ENCODE data around the gene ADGRB3.

GRCh38 chr6:69059413-69059812 is 424.3 kb downstream of the ADGRB3 start:
- TF ChIP-seq CTCF (IDR thresholded peaks at IDR 0.05; ENCODE audit: extremely low read depth in 1 of 2, insufficient read depth in 1 of 2, low read depth in 1 of 2, low read length in 2 of 2) (no peak), EZH2 (IDR thresholded peaks at IDR 0.05; ENCODE audit: borderline replicate concordance, low read depth, low read length, severe bottlenecking) (no peak), POLR2A (IDR thresholded peaks at IDR 0.05; ENCODE audit: low read depth, low read length) (no peak), POLR2AphosphoS5 (IDR thresholded peaks at IDR 0.05; ENCODE audit: insufficient read depth, low read depth, low read length) (no peak), GATA2 (IDR thresholded peaks at IDR 0.05; ENCODE audit: insufficient read depth, insufficient read length, low read depth, low read length) (no peak)
